Left ventricle myocardium superior (tissue), 1 donor: ENCODE results near the gene PLA2G3. TPM values are rescaled to one million over a fixed set of nuclear protein-coding genes. Genes with fewer than 3 reads are reported as not detected.
A peak's percentile ranks its signal among the peaks of the same experiment; 100 is the strongest.
"Not testable (repeated sequence)": the region's sequence is repeated elsewhere in the genome, so short reads cannot be mapped to it uniquely, and the experiment has no call there.

Experiments used
- ATAC-seq: fragments of 200-7000 bp; cut with Tn5 transposase; one replicate; pipeline ENCODE4 v1.9.1; 2020; ENCODE audit warnings: mild to moderate bottlenecking, moderate library complexity
- DNase-seq: peaks from one replicate; pipeline ENCODE4 v3.0.0-alpha.2; 2020
- intact Hi-C: fragments of 100-400 bp; cut with micrococcal nuclease; formaldehyde crosslinking; loops from one replicate; pipeline ENCODE4 v1.11.0; 2022
- total RNA-seq: library from RNA; stranded (reverse); fragmentation: NEBNext Ultra II Directional; extraction: Animal tissue kit (Norgen Biotek cat#: 25700); gene quantifications from one replicate; pipeline ENCODE4 v1.2.1, GENCODE V29; 2021
- donor health status: DM: no; HTN: yes; CAD: no; lungs with severe emphysema.

PLA2G3 gene
- total RNA-seq, 1 donor from 2014 or later: not detected

GRCh38 chr22:31105282-31105929 lies 34.9 kb downstream of the PLA2G3 start:
- DNase-seq (no peak), ATAC-seq (no peak)
- intact Hi-C loops: no loop called here

GRCh38 chr22:31104869-31105268 lies 35.4 kb downstream of the PLA2G3 start:
- ATAC-seq (no peak), DNase-seq (no peak)
- intact Hi-C loops: no loop called here

GRCh38 chr22:31103899-31104694 lies 36.2 kb downstream of the PLA2G3 start:
- intact Hi-C loops: no loop called here
- no peak for ATAC-seq
- DNase-seq: peak; percentile 61

GRCh38 chr22:31103111-31103510 lies 37.2 kb downstream of the PLA2G3 start:
- intact Hi-C loops: no loop called here
- DNase-seq (no peak), ATAC-seq (no peak)

- ATAC-seq (peak; percentile 49), DNase-seq (peak; percentile 78)
- intact Hi-C loops: no loop called here
These were observed 37.7 kb downstream of the PLA2G3 start for GRCh38 chr22:31102441-31103081.

- DNase-seq (peak; percentile 21), ATAC-seq (no peak)
- intact Hi-C loops: no loop called here
These were observed 39.4 kb downstream of the PLA2G3 start for GRCh38 chr22:31100762-31101525.

- DNase-seq (peak; percentile 26), ATAC-seq (no peak)
- intact Hi-C loops: no loop called here
These were observed 40.2 kb downstream of the PLA2G3 start for GRCh38 chr22:31099841-31100761.

- no peak for DNase-seq
- ATAC-seq: no peak
- intact Hi-C loops: no loop called here
These were observed 40.9 kb downstream of the PLA2G3 start for GRCh38 chr22:31099386-31099785.

- DNase-seq: peak; percentile 72
- intact Hi-C loops: no loop called here
- no peak for ATAC-seq
These were observed 41.6 kb downstream of the PLA2G3 start for GRCh38 chr22:31098632-31099110.

- intact Hi-C loops: no loop called here
- DNase-seq: no peak
- no peak for ATAC-seq
These were observed 42.2 kb downstream of the PLA2G3 start for GRCh38 chr22:31097941-31098631.

- intact Hi-C loops, ATAC-seq: not testable (repeated sequence)
These were observed 42.8 kb downstream of the PLA2G3 start for GRCh38 chr22:31097539-31097938.

GRCh38 chr22:31096657-31097279 lies 43.5 kb downstream of the PLA2G3 start:
- intact Hi-C loops: no loop called here

More at GRCh38 chr22:31097539-31097938, 42.8 kb downstream of the PLA2G3 start:
- DNase-seq: not testable (repeated sequence)

GRCh38 chr22:31095637-31096249 lies 44.6 kb downstream of the PLA2G3 start:
- ATAC-seq (no peak), DNase-seq (no peak)
- intact Hi-C loops: no loop called here

More at GRCh38 chr22:31096657-31097279, 43.5 kb downstream of the PLA2G3 start:
- ATAC-seq (no peak), DNase-seq (no peak)

- intact Hi-C loops: no loop called here
- DNase-seq: no peak
- no peak for ATAC-seq
These were observed 45.6 kb downstream of the PLA2G3 start for GRCh38 chr22:31094741-31095140.

- peak; percentile 90 for DNase-seq
- intact Hi-C loops: no loop called here
- peak; percentile 82 for ATAC-seq
These were observed 46.2 kb downstream of the PLA2G3 start for GRCh38 chr22:31094021-31094551.

GRCh38 chr22:31093086-31093850 lies 47.0 kb downstream of the PLA2G3 start:
- DNase-seq (peak; percentile 89), ATAC-seq (peak; percentile 87)
- intact Hi-C loops: no loop called here
